ELR (cell line): ENCODE results near the gene ME3.

ENCODE experiments used
- DNase-seq: peaks from one replicate; pipeline ENCODE4 v3.0.0-alpha.2; 2015; ENCODE audit warnings: low read depth

ME3 gene

DNA sequence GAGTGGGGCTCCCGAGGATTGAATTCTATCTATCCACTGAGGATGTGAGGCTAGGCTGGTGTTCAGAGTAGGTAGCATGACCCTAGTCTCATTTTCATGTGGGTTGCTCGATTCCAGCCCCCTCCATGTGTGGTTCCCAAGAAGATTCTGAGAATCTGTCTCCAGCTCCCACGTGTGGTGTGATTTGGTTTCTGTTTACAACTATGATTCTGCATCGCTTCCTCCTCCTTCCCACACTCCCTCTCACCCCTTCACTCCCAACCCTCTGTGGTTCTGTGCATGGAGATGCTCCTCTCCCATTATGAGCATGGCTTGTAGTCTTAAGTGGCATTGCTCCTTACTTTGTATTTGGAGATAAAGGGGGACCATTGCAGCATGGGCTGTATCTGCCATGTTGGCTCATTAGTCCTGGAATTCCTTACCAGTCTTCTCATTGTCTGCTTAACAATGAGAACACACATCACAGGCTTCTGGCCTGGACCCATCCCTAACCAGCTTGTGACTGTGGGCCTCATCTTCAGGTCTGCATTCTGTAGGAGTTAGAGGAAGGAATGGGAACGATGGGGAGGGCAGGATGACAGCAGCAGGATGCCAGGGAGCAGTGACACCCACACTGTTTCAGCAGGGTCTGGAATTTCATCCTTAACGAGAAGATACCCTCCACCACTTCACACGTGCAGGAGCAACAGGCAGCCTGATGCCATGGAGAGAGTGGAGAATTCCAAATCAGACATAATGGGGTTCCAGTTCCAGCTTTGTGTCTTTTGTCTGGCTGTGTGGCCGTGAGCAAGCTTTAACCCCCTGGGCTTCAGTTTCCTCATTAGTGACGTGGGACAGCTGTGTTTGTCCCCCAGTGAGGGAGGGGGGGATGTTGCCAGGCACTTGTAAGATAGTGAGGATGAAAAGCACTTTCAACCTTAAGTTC, 211.7 kb downstream of the ME3 start:
- DNase-seq, result peak; percentile 20

DNA sequence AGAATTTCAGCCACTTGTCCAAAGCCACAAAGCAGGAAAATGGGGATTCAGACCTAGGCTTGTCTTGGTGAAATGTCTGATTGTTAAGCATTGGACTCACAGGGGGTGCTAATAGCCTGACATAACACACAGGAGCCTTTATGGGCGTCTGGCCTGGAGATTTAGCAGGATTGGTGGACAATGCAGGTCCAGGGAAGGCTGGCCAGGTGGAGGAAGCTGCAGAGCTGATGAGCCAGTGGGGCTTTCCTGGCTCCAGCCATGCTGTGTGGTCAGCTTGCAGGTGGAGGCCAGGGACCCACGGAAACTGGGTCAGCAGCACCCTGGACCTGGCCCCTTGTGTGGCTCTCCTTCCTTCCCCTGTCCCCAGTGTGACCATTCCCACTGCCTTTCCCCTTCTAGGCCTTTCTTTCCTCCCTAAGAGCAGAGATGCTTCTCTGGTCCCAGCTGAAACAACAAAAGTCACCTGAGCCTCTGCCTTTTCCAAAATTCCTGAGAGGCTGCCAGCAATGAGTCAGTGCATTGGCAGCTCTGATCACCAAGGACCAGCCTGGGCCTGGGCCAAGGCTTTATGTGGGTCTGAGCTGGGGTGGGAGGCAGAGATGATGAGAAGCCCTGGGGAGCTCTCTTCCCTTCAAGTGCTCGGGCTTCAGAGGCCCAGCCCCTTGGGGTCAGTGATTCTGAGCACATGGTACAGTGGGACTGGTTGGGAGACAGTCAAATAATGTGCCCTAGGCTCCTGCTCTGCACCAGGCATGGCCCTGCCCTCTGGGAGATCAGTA, 212.5 kb downstream of the ME3 start:
- DNase-seq, result peak; percentile 91

DNA sequence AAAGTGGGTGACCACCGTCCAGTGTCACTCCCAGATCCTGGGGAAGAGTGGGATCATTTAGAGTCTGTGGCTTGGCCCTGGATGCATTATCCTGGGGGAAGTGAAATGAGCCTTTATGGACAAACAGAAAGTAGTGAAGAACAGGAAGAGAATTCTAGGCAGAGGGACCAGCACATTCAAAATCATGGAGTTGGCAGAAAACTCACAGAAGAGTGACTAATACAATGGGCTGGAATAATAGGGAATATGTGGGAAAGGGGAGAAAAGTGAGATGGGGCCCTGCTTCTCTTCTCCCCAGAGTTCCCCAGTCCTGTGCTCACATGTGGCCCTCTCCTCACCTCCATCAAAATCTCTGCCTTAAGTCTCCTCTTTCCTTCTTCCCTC, 213.4 kb downstream of the ME3 start:
- DNase-seq, result peak; percentile 46

DNA sequence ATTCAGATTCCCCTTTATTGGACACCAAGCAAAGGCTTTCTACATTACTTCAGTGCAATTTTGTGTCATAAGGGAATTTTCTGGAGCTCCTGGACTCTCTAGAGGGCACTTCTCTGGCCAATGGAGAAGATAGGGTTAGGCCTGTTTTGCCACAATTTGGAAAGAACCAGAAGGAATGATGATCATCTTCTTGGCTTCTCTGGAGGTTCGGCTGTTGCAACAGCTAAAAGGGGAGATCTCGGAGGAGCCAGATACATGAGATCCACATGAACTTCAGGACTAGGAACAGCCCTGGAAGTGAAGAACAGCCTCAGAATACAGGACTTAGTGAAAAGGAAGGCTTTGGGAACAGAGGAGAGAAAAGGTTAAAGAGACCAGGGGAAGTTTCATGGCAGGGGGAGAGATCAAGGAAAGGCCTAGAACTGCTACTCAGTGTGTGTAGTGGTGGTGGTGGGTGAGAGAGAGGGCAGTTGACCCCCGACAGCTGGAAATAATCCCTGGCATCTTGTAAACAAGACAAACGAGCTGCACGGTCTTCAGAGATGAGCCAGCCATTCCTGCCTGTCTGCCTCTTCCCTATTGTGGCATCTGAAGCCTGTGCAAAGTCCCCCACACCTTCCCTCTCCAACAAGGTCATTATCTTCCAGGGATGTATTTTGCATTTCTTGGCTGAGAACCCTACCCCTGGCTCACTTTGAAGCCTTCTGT, 214.0 kb downstream of the ME3 start:
- no peak for DNase-seq

DNA sequence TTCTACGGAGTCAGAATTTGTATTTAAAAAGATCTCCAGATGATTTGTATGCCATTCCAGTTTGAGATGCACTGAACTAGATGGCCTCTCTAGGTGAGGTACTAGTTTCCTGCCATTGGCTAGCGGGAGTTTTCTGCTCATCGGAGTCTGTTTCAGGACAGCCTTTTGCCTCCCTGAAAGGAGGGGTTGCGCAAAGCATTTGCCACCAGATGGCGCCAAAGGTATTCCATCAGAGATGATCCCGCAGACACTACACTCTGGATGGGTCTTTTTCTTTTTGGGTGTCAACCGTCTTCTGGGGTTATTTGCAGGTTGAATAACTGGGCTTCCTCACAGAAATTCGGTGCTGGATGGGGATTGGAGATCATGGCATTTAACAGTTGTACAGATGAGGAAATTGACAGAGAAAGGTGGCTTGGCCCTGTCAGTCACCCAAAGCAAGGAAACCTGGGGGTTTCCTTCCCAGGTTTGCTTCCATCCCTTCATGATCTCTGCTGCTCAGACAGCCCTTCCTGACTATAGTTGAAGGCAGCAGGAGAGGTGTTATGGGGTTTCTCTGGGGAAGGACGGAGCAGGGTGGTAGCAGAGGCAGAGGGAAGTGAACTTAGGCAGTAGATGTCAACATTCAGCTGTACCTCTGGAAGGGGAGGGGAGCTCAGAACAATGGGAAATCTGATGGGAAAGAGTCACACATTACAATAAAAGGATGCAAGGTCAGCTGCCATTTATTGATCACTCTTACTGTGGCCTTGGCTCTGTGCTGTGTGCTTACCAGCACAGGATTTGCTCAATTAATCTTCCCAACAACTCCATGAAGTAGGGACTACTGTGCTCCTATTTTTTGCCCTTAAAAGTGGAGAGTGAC, 216.1 kb downstream of the ME3 start:
- peak; percentile 88 for DNase-seq

DNA sequence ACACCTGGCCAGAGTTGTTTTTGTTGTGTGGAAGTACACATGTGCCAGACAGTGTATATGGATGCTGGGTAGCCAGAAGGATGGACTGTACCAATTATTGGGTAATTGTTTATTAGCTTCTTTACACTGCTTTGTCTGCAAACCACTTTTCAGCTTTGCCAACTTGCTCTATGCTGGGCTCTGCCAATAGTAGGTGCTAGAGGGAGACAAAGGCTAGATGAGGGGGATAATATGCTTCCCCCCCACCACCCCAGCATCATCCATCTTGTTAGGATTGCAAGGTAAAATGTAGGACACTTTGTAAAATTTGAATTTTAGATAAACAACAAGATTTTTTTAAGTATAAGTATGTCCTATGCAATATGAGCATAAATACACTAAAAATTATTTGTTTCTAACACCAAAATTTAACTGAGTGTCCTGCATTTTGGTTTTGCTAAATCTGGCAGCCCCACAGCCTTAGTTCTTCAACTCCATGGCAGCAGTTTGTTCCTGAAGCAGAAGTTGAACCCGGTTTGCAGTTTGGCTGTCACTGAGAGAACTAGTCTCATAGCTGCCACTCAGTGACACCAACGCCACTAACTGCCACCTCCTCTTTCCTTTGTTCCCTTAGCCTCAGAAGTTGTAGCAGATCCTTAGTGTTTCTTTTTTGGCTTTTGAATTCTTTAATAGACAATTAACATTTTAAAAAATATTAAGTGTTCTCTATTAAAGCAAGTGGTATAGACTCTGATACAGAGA, 219.0 kb downstream of the ME3 start:
- DNase-seq, result no peak

DNA sequence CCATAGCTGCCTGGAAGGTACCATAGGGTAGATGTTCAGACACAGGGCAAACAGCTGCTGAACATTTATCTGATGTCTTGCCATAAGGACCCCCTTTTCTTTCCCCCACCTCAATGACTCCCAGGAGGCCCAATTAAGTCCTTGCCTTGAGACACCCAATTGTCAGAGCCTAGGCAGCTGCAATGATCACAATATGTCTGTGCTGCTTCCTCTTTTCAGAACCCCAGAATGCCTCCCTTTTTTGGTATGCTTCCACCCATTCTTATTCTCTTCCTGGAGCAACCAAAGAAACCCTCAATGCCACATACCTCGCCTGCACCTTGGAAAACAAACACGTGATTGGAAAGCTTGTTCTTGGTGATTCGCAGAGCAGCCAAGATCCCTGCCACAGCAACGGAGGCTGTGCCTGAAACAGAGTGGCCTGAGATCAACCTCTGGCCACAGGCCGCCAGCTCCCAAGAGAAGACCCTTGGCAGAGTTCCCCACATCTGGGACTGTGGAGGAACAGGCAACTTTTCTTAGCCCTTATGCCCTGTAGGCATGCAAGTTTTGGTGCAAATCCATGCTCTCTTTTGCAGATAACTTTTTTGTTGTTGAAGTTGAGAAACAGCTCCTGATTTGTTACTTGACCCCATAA, 222.3 kb downstream of the ME3 start:
- DNase-seq, result no peak

DNA sequence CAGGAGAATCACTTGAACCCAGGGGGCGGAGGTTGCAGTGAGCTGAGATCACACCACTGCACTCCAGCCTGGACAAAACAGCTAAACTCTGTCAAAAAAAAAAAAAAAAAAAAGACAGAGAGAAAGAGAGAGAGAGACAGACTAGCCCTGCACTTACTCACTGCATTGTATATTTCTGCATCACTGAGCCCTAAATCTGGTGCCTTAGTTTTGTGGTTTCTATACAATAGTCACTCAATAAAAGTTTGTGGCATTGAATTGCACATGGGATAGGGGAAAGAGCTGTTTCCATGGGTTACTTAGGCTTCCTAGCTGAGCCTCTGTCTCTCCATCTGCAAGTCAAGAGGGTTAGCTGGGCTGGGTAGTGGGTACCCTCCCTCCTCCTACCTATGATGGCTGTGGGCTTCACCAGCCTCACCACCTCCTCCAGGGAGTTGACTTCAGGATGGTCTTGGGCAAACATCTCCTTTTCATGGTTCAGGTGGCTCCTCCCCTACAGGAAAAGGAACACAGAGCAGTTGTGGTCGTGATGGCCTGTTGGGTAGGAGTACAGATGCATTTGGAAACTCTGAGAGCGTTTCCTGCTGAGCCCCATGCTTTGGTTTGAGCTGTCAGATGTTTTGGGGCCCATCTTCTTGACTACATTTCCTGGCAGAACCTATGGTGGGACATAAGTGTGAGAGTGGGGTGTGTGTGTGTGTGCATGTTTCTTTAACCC, 224.5 kb downstream of the ME3 start:
- no peak for DNase-seq

DNA sequence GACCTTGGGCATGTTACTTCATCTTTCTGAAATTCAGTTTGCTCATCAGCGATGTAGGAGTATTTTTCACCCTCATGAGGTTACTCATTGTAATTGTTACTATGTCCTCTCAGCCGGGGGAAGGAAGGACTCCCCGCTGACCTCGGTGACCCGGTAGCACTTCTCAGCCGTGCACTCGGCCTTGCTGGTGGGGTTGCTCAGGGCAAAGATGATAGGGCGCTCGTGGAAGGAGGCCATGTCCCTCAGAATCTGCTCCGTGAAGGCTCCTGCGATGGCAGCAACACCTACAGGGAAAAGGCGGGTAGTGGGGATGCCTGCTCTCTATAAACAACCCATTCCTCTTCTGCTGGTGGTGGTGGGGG, 225.5 kb downstream of the ME3 start:
- no peak for DNase-seq

DNA sequence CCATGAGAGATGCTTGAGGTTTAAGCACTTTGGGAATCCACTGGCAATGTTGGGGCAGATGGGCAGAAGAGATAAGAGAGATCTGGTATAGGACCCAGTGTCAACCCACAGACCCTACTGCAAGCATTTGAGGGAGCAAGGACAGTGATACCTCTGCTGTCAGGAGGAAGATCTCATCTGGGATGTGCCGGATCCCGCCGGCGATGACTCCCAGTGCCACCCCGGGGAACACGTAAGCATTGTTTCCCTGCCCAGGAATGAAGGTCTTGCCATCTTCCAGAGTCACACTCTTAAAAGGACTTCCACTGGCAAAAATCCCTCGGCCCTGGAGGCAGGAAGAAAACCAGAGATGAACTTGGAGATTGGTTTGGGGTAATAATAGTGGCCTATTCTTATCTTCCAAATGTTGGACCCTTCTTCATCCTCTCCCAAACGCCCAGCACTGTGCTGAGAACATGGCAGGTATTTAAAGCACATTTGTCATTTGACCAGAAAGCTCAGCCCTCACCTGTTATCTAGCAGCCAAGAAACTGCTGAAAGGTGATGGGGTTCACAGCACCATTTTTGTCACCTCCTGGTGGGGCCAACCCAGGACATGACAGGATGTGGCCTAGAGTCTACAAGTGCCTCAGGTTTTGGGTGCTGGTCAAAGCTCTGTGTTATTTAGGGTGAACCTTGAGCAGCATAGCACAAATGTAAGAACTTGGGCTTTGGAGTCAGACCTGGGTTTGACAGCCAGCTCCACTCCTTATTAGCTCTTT, 226.1 kb downstream of the ME3 start:
- DNase-seq, result no peak

DNA sequence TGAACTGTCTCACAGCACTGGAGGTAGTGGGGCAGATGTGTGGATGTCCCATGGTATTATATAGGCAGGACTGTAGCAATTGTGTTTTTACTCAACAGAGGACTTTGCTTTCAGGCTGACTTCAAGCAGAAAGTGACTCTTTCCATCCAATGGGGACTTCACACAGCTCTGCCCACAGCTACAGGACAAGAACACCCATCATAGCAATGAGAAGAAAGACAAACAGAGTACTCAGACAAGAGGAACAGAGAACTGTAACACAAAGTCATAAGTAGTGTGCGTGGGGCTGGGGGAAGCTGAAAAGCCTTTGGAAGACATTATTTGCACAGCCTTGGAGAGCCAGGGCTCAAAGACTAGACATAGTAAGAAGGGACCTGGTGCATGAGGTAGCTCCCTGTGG, 227.4 kb downstream of the ME3 start:
- no peak for DNase-seq

DNA sequence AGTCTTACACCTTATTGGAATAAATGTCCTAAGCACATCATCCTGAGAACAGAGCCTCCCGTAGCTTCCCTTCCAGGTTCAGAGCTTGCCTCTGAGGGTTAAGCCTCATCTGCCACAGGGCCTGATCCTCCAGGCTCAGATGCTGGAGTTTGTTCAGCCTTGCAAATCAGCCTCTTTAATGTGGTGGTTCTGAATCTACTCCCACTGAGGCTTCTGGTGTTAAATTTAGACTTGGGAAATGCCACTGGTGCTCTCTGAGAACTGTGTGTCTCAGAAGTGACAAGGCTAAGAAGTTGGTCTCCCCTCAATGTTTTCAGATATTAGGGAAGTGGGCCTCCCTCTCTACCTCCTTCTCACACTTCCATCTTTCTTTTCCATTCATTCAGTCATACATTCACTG, 229.0 kb downstream of the ME3 start:
- no peak for DNase-seq

DNA sequence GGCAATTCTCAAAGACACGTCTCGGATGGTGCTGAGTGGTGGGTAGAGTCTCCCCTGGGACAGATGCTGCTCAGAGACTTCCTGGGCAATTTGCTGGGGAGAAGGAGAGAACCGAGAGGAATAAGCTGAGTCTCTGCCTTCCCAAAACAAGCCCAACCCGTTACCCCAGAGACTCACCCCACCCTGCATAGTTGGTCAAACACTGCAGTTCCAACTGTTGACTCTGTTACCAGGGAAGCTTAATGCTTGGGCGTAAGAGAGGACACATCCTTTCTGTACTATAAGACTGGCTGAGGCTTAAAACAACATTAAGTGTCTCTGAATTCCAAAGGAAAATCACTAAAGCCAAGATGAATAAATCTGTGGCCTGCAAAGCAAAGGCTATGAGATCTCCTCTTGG, 229.6 kb downstream of the ME3 start:
- DNase-seq, result no peak

DNA sequence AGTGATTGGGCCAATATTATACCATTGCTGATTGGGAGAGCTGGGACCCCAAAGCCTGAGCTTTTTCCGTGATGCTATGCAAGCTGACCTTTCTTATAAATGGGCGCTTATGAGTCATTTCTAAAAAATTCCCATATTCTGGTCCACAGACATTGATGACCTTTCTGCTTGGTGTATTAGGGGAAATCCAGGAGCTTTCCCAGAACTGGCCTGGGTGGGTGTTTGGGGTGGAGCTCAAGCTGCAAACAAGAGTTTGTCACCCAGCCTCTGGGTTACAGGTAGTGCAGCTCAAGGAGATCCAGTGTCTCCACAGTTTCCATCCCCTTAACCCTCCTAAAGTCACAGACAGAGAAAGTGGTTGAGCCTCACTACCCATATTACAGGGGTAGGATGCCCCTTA, 230.0 kb downstream of the ME3 start:
- peak; percentile 63 for DNase-seq

DNA sequence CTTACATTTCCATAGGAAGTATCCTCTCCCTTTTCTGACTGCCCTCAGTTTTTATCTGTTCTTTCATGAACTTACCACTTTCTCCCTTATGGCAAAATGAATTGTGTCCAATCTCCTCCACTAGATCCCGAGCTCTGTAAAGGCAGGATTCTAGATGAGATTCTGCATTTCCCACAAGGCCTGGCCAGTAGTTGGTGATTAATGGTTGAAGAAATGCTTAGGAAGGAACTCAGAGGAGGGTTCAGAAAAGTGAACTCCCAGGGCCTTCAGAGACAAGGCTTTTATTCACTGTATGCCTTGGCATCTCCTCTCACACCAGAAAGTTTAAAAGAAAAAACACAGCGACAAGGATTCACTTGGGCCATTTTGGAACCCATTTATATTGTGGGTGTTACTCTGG, 231.6 kb downstream of the ME3 start:
- no peak for DNase-seq

DNA sequence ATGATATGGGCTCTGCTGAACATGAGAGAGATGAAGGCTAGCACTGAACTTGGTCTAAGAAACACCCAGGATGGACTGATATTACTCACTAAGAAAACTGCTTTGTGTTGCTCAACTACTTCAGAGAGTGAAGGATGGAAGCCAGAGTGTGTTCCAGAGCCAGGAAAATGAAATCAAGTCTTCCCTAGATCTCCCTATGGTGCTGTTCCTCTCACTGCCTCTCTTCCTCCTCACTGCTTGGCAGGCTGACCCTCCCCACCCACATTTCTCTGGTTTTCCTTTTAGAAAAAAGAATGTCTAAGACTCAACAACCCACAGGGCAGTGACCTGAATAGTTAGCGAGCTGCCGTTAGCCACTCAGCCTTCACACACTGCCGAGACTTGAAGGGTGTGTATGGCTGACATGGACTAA, 232.1 kb downstream of the ME3 start:
- DNase-seq, result no peak

DNA sequence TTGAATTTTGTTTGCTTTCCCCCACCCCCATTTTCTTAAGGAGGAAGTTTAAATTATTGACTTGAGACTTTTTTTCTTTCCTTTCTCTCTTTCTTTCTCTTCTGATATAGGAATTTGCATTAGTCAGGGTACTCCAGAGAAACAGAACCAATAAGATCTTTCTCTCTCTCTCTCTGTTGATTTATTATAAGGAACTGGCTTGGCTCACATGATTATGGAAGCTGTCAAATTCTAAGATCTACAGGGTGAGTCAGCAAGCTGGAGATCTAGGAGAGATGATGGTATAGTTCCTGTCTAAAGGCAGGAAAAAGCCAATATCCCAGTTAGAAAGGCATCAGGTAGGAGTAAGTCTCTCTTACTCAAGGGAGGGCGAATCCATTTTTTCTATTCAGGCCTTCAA, 233.7 kb downstream of the ME3 start:
- DNase-seq, result peak; percentile 72

DNA sequence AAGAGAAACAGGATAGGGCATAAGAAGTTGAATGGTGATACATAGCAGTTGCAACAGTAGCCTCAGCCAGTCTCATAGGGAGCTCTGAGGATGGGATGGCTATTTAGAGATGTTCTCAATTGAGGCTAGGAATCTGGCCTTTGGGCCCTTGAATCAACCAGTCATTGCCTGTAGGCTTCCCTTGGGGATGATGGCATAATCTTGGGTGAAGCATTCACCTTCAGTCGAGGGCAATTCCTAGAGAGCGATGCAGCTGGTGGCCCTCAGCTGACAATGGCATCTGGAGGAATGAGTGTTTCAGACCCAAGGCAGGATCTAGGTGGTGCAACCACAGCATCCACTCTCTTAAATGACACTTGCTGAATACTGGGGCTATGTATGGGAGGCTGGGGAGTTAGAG, 236.7 kb downstream of the ME3 start:
- no peak for DNase-seq
